Measurements from ENCODE around the gene NSDHL.

- TF ChIP-seq POLR2A (IDR thresholded peaks at IDR 0.05) (no peak), POLR2AphosphoS5 (IDR thresholded peaks at IDR 0.05) (no peak)
Measured at GRCh38 chrX:152902502-152902820, 71.6 kb downstream of the NSDHL start.
